NCI-H1092 treated with DMSO at 0.1 percent for 48 hours (cell line): ENCODE data around the gene NAA16.
"Not testable (repeated sequence)": the region's sequence is repeated elsewhere in the genome, so short reads cannot be mapped to it uniquely, and the experiment has no call there.

Experiments
- DNase-seq: peaks from one replicate; lab custom pipeline; 2025; lab: John Stamatoyannopoulos, UW

The NAA16 gene

GRCh38 chr13:41310963-41311405 lies at the start of gene NAA16:
NAA16 (plus strand) TSS chr13:41311267; CDS start chr13:41311529, 262 bp downstream.
- DNase-seq, result peak; percentile 72

- DNase-seq, result peak; percentile 82
These were observed 47.7 kb upstream of the NAA16 start, which contains the start of gene MTRF1 for GRCh38 chr13:41263261-41263971. MTRF1 (minus strand) TSS chr13:41263576; CDS start chr13:41260907, 2,669 bp downstream.

GRCh38 chr13:41267106-41267505 lies 44.0 kb upstream of the NAA16 start:
- DNase-seq, result no peak

DNA sequence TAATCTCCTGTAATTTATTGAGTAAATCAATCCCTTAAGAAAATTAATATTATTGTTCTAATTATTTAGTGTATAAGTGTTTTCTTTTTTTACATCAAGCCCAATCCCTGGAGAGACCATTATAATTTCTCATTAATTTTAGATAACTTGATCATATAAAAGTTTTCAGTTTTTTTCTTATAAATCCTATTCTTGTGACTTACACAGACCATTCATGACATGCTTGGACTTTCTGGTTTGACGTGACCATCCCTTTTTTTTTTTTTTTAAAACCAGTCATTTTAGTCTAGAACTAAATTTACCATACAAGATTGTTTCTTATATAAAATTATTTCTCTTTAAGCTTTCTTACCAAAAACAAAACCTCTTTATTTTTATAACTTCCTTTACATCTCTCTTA lies 42.3 kb upstream of the NAA16 start:
- DNase-seq, result no peak

DNA sequence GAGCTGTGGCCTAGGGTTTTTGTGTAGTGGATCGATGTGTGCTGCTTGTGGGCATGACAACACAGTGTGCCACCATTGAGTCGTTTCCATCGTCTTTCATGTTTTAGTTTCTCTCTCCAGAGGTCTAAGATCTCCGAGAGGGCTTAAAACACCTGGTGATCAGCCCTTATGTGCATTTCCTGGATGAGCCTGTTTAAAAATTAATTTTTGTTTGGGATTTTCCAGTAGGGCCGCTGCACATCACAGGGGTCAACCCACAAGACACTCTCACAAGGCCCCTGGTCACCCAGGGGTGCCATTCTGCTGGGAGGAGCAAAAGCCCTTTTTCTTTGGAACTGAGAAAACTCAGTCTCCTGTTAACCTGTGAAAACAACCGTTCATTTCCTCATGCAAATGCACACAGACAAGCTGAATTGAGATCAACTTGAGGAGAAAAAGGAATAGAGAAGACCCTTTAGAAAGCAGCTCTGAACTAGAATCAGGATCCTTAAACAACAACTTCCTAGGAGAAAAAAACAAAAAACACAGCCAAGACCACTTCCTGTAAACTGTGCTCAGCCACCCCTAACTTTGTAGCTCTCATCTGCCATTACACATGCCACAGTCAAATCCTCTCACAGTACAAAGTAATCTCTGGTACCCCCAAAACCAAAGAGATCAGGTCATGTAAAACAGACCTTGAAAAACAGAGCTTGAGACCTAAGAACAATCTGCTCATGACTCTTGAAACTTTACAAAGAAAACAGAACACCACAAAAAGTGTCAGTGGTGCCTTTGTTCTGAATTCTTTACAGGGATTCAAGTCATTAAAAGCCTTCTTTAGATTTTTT lies 39.4 kb upstream of the NAA16 start:
- DNase-seq, result no peak

DNA sequence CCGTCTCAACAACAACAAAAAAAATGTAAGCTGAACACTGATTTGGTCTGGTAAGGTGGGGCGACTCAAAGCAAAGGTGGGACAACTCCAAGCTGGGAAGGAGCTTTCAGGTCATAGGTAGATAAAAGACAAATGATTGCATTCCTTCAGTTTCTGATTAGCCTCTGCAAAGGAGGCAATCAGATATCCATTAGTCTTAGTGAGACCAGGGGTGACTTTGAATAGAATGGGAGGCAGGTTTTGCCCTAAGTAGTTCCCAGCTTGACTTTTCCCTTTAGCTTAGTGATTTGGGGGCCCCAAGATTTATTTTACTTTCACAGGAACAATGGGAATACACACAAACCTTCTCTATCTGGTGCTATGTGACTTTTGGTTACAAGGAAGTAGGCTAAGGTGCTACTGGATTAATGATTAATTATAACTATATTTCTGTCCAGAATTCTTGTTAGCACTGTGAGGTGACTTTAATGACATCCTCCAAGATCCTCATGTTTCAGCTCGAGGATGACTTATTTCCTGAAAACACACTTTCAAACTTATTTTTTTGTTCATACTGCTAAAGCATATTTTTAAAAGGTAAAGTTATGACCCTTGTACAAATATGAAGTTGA lies 37.1 kb upstream of the NAA16 start:
- DNase-seq, result no peak

- no peak for DNase-seq
These were observed 36.2 kb upstream of the NAA16 start for GRCh38 chr13:41274881-41275280.

- no peak for DNase-seq
These were observed 34.2 kb upstream of the NAA16 start for GRCh38 chr13:41276824-41277223.

DNA sequence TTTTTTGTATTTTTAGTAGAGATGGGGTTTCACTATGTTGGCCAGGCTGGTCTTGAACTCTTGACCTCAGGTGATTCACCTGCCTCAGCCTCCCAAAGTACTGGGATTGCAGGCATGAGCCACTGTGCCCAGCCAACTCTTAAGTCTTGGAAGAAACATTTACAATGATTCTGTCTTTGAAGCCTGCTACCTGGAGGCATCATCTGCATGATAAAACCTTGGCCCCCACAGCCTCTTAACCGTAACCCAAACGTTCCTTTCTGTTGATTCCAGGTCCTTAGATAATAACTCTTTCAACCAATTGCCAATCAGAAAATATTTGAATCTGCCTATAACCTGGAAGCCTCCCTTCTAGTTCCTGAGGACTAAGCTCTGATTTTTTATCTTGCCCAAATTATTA lies 31.9 kb upstream of the NAA16 start:
- not testable (repeated sequence) for DNase-seq

DNA sequence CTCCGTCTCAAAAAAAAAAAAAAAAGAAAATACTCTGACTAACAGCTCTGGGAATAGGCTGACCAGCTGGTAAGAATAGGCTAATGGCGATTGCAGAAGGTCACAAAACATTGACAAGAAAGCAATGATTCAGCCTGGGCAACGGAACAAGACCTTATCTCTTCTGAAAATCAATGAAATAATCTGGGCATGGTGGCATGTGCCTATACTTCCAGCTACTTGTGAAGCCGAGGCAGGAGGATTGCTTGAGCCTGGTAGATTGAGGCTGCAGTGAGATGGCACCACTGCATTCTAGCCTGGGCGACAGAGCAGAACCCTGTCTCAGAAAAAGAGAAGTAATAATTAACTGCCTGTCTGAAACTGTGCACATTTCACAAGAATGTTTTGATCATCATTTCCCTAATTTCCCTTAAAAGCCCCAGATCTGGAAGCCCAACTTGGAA lies 28.9 kb upstream of the NAA16 start:
- no peak for DNase-seq

DNA sequence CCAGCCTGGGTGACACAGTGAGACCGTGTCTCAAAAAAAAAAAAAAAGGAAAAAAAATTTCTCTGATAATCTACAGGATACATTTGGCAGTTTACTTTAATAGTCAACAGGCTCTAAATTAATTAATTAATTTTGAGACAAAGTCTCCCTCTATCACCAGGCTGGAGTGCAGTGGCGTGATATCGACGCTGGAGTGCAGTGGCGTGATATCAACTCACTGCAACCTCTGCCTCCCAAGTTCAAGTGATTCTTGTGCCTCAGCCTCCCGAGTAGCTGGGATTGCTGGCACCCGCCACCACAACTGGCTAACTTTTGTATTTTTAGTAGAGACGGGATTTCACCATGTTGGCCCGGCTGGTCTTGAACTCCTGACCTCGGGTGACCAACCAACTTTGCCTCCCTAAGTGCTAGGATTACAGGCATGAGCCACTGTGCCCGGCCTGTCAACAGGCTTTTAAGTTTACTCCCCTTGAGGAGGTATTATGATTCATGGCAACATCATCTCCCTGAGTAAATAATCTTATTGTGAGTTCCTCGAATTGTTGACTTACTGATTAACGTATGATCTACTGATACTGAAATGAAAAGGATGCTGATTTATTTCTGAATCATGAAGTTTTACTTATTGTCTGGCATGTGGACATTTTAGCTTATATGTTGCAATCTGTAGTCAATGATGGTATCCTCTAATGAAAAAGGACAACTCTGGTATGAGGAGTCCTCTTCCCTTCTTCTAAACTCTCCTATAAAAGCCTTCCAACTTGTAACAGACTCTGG lies 26.4 kb upstream of the NAA16 start:
- no peak for DNase-seq

DNA sequence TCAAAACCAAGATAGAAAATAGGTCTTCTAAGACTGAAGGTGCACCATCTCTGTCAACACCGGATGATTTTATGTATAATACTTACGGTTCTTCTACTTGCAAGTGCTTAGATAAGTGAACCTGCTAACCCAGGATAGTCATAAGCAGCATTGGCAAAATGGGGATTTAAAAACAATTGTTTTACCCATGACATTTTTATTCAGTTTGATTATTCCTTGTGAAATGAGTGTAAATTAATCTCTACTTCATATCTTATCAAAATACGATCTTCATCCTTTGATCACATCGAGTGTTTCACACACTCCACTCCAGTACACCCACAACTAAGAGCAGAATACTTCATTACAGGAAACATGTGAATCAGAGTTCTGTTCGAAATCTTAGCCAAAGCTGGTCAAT lies 24.7 kb upstream of the NAA16 start:
- no peak for DNase-seq

GRCh38 chr13:41289463-41289881 lies 21.6 kb upstream of the NAA16 start:
- DNase-seq, result no peak

GRCh38 chr13:41291246-41291645 lies 19.8 kb upstream of the NAA16 start:
- no peak for DNase-seq

- no peak for DNase-seq
These were observed 17.8 kb upstream of the NAA16 start for GRCh38 chr13:41293272-41293671.

- DNase-seq, result no peak
These were observed 16.2 kb upstream of the NAA16 start for GRCh38 chr13:41294914-41295313.

DNA sequence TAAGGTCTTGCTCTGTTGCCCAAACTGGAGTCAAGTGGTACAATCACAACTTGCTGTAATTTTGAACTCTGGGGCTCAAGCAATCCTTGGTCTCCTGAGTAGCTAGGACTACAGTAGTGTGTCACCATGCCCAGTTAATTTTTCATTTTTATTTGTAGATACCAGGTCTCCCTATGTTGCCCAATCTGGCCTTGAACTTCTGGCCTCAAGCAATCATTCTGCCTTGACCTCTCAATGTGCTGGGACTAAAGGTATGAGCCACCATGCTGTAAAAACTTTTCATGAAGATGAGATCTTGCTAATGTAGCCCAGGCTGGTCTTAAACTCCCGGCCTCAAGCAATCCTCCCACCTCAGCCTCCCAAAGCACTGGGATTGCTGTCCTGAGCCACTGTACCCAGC lies 15.1 kb upstream of the NAA16 start:
- DNase-seq, result no peak

DNA sequence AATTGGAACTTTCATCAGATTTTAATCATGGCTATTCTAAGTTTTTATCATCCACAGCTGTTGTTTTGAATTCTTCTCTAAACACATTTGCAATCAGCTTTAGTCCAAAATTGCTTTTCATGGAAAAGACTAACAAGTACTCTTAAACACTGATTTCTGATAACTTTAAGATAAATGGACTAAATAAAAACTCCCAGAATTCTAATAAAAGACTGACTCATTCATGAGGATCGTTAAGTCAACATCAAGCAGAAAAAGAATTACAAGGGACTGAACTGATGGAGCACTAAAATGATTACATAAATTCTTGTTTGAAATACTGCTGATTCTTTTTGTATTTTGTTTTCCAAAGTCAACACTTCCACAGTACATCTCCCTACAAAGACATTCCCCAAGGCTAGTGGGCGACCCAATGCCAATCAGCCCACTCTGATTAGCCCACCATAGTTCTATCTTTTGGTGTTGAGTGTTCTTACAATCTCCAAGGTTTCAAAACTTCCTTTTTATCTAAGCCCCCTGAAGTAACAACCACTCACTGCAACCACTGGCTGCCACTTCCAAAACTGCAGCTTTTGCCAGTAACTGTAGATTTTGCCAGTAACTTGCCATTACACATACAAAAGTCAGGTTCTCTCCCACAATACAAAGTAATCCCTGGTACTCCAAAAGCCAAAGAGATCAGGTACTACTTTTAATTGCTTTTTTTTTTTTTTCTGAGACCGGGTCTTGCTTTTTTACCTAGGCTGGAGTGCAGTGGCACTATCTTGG lies 14.0 kb upstream of the NAA16 start:
- no peak for DNase-seq

- DNase-seq, result no peak
These were observed 11.6 kb upstream of the NAA16 start for GRCh38 chr13:41299316-41300094.

GRCh38 chr13:41302743-41303142 lies 8.3 kb upstream of the NAA16 start:
- DNase-seq, result no peak
